GM10266 (cell line): ENCODE results near the gene SLC25A13.
"Not testable (repeated sequence)": the region's sequence is repeated elsewhere in the genome, so short reads cannot be mapped to it uniquely, and the experiment has no call there.

ENCODE experiments used
- DNase-seq: peaks from one replicate; pipeline ENCODE4 v3.0.0; 2012; ENCODE audit errors: extremely low spot score
- CTCF ChIP-seq: IDR thresholded peaks from 2 replicates; pipeline ENCODE4 v1.5.1; 2012; ENCODE audit warnings: mild to moderate bottlenecking, low read depth; ENCODE audit not compliant: control insufficient read depth, insufficient read depth; ENCODE audit errors: missing control alignments

The SLC25A13 gene

GRCh38 chr7:96173781-96174180 is 148.1 kb downstream of the SLC25A13 start:
- no peak for DNase-seq
- TF ChIP-seq CTCF: no peak

GRCh38 chr7:96169439-96169838 is 152.5 kb downstream of the SLC25A13 start:
- TF ChIP-seq CTCF: no peak
- DNase-seq: no peak

- no peak for DNase-seq
- no peak for TF ChIP-seq CTCF
Observed at GRCh38 chr7:96167424-96167823, 154.5 kb downstream of the SLC25A13 start.

- no peak for TF ChIP-seq CTCF
- DNase-seq: no peak
Observed at GRCh38 chr7:96161897-96162296, 160.0 kb downstream of the SLC25A13 start.

GRCh38 chr7:96157856-96158255 is 164.0 kb downstream of the SLC25A13 start:
- DNase-seq: no peak
- no peak for TF ChIP-seq CTCF

- not testable (repeated sequence) for DNase-seq
Observed at GRCh38 chr7:96154506-96154905, 167.4 kb downstream of the SLC25A13 start.

- no peak for TF ChIP-seq CTCF
- DNase-seq: no peak
Observed at GRCh38 chr7:96152706-96153105, 169.2 kb downstream of the SLC25A13 start.

GRCh38 chr7:96151889-96152288 is 170.0 kb downstream of the SLC25A13 start:
- no peak for TF ChIP-seq CTCF
- no peak for DNase-seq
